ENCODE measurements around the gene AKAP6.

Gene AKAP6

GRCh38 chr14:32329146-32329545, at the start of gene AKAP6:
Gene AKAP6 (plus strand): TSS chr14:32329298. CDS start chr14:32433494, 104,196 bp downstream.
- no peak for DNase-seq

GRCh38 chr14:32286602-32287001, 42.5 kb upstream of the AKAP6 start:
- DNase-seq = no peak

GRCh38 chr14:32296366-32296765, 32.7 kb upstream of the AKAP6 start:
- no peak for DNase-seq

GRCh38 chr14:32298346-32298745, 30.8 kb upstream of the AKAP6 start:
- no peak for DNase-seq

- no peak for DNase-seq
These were observed 29.0 kb upstream of the AKAP6 start for GRCh38 chr14:32300136-32300535.

- no peak for DNase-seq
These were observed 25.2 kb upstream of the AKAP6 start for GRCh38 chr14:32303865-32304264.

GRCh38 chr14:32304296-32304695, 24.8 kb upstream of the AKAP6 start:
- no peak for DNase-seq

GRCh38 chr14:32306549-32306948, 22.5 kb upstream of the AKAP6 start:
- no peak for DNase-seq

GRCh38 chr14:32307881-32308582, 21.1 kb upstream of the AKAP6 start:
- no peak for DNase-seq

GRCh38 chr14:32310876-32311275, 18.2 kb upstream of the AKAP6 start:
- no peak for DNase-seq

- DNase-seq = no peak
These were observed 17.6 kb upstream of the AKAP6 start for GRCh38 chr14:32311294-32312009.

GRCh38 chr14:32312010-32312331, 17.1 kb upstream of the AKAP6 start:
- no peak for DNase-seq

GRCh38 chr14:32313844-32314376, 15.2 kb upstream of the AKAP6 start:
- DNase-seq = no peak

GRCh38 chr14:32318087-32318795, 10.9 kb upstream of the AKAP6 start:
- no peak for DNase-seq

GRCh38 chr14:32319368-32320049, 9.6 kb upstream of the AKAP6 start:
- no peak for DNase-seq

- DNase-seq = no peak
These were observed 4.5 kb upstream of the AKAP6 start for GRCh38 chr14:32324601-32325000.

- DNase-seq = no peak
These were observed 1.7 kb upstream of the AKAP6 start for GRCh38 chr14:32327255-32327961.

GRCh38 chr14:32329690-32330285, 690 bp downstream of the AKAP6 start:
- no peak for DNase-seq

GRCh38 chr14:32330351-32331111, 1.4 kb downstream of the AKAP6 start:
- no peak for DNase-seq

GRCh38 chr14:32331206-32331605, 2.1 kb downstream of the AKAP6 start:
- DNase-seq = no peak
